ENCODE measurements around the gene NME8.

DNA sequence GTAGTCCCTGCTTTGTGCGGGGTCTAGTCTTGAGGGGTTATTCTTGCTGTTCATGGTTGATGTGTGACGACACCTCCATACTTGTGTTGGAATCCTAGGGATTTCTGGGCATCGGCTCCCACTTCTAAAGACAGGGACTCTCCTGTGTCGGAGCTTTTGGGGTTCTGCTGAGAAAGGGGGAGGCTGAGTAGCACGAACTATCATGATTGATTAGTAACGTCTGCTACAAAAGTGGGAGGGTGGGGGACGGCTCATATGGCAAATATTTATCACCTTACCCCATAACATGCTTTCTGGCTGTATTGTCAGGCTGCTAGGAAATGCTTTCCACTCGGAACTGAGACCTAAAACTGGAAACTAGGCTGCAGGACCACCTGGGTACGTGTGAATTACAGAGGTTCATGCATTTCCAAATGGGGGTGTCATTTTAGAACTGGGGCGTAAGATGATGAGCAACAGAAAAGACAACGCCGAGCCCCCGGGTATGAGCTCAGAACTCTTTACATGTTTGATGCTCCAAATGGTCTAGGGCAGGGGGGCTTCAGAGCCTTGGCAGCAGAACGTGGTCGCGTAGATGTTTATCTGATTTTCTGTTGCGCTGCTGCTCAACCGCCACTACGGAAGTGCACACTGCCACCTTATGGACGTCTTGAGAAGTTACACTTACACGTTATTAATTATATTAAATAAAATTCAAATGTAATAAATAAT lies 15.1 kb upstream of the NME8 start:
- TF ChIP-seq FOS (IDR thresholded peaks at IDR 0.05; ENCODE audit: low read depth, low read length) (no peak), RCOR1 (IDR thresholded peaks at IDR 0.05; ENCODE audit: insufficient replicate concordance, low read length) (no peak)

Data from IMR-90 (cell line).